ENCODE measurements around the gene DICER1. TPM values are rescaled to one million over a fixed set of nuclear protein-coding genes. Genes with fewer than 3 reads are reported as not detected.
A peak's percentile ranks its signal among the peaks of the same experiment; 100 is the strongest.

Gene DICER1
- total and polyA plus RNA-seq, 2 experiments from 2014 or later = 21.4 to 59.2 TPM

GRCh38 chr14:95156161-95157047 lies 925 bp downstream of the DICER1 start:
- H3K27ac ChIP-seq (ENCODE audit: low read depth) = no peak overlapping the region
- Mint-ChIP-seq H3K9me3 (no peaks in the 10 kb centered on the region), H3K4me1 (peaks cover 40% of the 10 kb centered on the region), H3K27ac (no peak overlapping the region), H3K4me3 (peak overlapping the region; percentile 87), H3K27me3 (ENCODE audit: insufficient read depth, low read depth, poor library complexity) (peaks cover 3% of the 10 kb centered on the region), H3K36me3 (ENCODE audit: low read depth) (no peaks in the 10 kb centered on the region; the same call in 2 of the 3 replicates)
- H3K4me1 ChIP-seq (ENCODE audit: insufficient read depth) = peaks cover 31% of the 10 kb centered on the region
- TF ChIP-seq POLR2AphosphoS5 (IDR thresholded peaks at IDR 0.05; ENCODE audit: low read depth) (no peak; the same call in 1 of the 2 replicates), CREB1 (CRISPR knock-in tag; IDR thresholded peaks at IDR 0.05; ENCODE audit: low read depth) (no peak), NANOG (IDR thresholded peaks at IDR 0.05; ENCODE audit: borderline replicate concordance) (no peak)
- H3K4me2 ChIP-seq = peak overlapping the region; percentile 95
- peaks cover 54% of the 10 kb centered on the region for H3K79me2 ChIP-seq (replicated peaks; ENCODE audit: insufficient read depth)
- no peaks in the 10 kb centered on the region; the same call in 1 of the 2 replicates for H4K20me1 ChIP-seq (replicated peaks; ENCODE audit: insufficient read depth)
- H3F3A ChIP-seq (replicated peaks; ENCODE audit: low read depth) = no peaks in the 10 kb centered on the region
- no peaks in the 10 kb centered on the region for H3K36me3 ChIP-seq (ENCODE audit: insufficient read depth)
- peak overlapping the region; percentile 86 for H2AFZ ChIP-seq
- DNase-seq (ENCODE audit: low spot score) (no peak), ATAC-seq (peak; percentile 9)
- H3K4me3 ChIP-seq = peak overlapping the region; percentile 76
- H3K9me2 ChIP-seq (ENCODE audit: insufficient read depth) = 0 out of 2 replicates have a peak, but pooled peaks cover under 1% of the 10 kb centered on the region
- H3K27me3 ChIP-seq (ENCODE audit: insufficient read depth) = no peaks in the 10 kb centered on the region

DNA sequence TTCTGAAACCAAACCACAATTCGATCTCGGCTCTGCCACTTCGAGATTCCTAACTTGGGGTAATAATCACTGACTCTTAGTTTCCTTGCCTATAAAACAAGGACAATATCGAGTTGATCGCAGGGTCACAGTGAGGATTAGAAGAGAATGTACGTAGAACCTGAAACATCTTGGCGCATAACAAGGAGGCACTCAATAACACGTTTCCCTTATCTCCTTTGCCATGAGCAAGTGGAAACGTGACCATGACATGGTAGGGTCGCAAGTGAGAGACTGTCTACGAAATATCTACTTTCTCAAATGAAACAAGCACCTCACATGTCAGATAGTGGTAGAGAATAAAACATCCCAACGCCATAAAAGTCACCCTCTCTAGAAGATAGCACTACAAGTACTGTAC lies 2.3 kb downstream of the DICER1 start:
- Histone ChIP-seq H3K4me1 (ENCODE audit: insufficient read depth) (peaks cover 32% of the 10 kb centered on the region), H4K20me1 (replicated peaks; ENCODE audit: insufficient read depth) (no peaks in the 10 kb centered on the region; the same call in 1 of the 2 replicates), H3K36me3 (ENCODE audit: insufficient read depth) (no peaks in the 10 kb centered on the region), H2AFZ (no peak overlapping the region), H3K9me2 (ENCODE audit: insufficient read depth) (no peaks in the 10 kb centered on the region), H3K79me2 (replicated peaks; ENCODE audit: insufficient read depth) (peaks cover 67% of the 10 kb centered on the region), H3F3A (replicated peaks; ENCODE audit: low read depth) (no peaks in the 10 kb centered on the region), H3K27me3 (ENCODE audit: insufficient read depth) (no peaks in the 10 kb centered on the region), H3K27ac (ENCODE audit: low read depth) (no peak overlapping the region), H3K4me2 (peak overlapping the region; percentile 95), H3K4me3 (peak overlapping the region; percentile 76; the same call in 1 of the 2 replicates)
- no peak for DNase-seq (ENCODE audit: low spot score)
- Mint-ChIP-seq H3K36me3 (ENCODE audit: low read depth) (no peaks in the 10 kb centered on the region; the same call in 2 of the 3 replicates), H3K27ac (no peak overlapping the region), H3K9me3 (no peaks in the 10 kb centered on the region), H3K4me3 (peak overlapping the region; percentile 87), H3K4me1 (peaks cover 43% of the 10 kb centered on the region), H3K27me3 (ENCODE audit: insufficient read depth, low read depth, poor library complexity) (peaks cover 3% of the 10 kb centered on the region)
- ATAC-seq = no peak
- no peak for TF ChIP-seq CREB1 (CRISPR knock-in tag; IDR thresholded peaks at IDR 0.05; ENCODE audit: low read depth)
- TF ChIP-seq JUNB (IDR thresholded peaks at IDR 0.05; ENCODE audit: unreplicated experiment) = no peak

- Histone ChIP-seq H4K20me1 (replicated peaks; ENCODE audit: insufficient read depth) (no peaks in the 10 kb centered on the region; the same call in 1 of the 2 replicates), H3K36me3 (ENCODE audit: insufficient read depth) (no peaks in the 10 kb centered on the region), H3K4me2 (no peak overlapping the region), H3K4me3 (no peak overlapping the region), H2AFZ (no peak overlapping the region), H3K4me1 (ENCODE audit: insufficient read depth) (peaks cover 37% of the 10 kb centered on the region), H3K27me3 (ENCODE audit: insufficient read depth) (no peaks in the 10 kb centered on the region), H3K9me2 (ENCODE audit: insufficient read depth) (no peaks in the 10 kb centered on the region), H3K27ac (ENCODE audit: low read depth) (no peak overlapping the region), H3K79me2 (replicated peaks; ENCODE audit: insufficient read depth) (peaks cover 78% of the 10 kb centered on the region), H3F3A (replicated peaks; ENCODE audit: low read depth) (no peaks in the 10 kb centered on the region)
- Mint-ChIP-seq H3K4me3 (no peak overlapping the region), H3K27me3 (ENCODE audit: insufficient read depth, low read depth, poor library complexity) (peaks cover 3% of the 10 kb centered on the region), H3K4me1 (peaks cover 53% of the 10 kb centered on the region), H3K9me3 (no peaks in the 10 kb centered on the region), H3K27ac (no peak overlapping the region), H3K36me3 (ENCODE audit: low read depth) (no peaks in the 10 kb centered on the region; the same call in 2 of the 3 replicates)
- DNase-seq (ENCODE audit: low spot score) (no peak), ATAC-seq (no peak)
- TF ChIP-seq ZNF331 (CRISPR knock-in tag; IDR thresholded peaks at IDR 0.05; ENCODE audit: low read depth) = no peak
- TF ChIP-seq, protein P1, sequence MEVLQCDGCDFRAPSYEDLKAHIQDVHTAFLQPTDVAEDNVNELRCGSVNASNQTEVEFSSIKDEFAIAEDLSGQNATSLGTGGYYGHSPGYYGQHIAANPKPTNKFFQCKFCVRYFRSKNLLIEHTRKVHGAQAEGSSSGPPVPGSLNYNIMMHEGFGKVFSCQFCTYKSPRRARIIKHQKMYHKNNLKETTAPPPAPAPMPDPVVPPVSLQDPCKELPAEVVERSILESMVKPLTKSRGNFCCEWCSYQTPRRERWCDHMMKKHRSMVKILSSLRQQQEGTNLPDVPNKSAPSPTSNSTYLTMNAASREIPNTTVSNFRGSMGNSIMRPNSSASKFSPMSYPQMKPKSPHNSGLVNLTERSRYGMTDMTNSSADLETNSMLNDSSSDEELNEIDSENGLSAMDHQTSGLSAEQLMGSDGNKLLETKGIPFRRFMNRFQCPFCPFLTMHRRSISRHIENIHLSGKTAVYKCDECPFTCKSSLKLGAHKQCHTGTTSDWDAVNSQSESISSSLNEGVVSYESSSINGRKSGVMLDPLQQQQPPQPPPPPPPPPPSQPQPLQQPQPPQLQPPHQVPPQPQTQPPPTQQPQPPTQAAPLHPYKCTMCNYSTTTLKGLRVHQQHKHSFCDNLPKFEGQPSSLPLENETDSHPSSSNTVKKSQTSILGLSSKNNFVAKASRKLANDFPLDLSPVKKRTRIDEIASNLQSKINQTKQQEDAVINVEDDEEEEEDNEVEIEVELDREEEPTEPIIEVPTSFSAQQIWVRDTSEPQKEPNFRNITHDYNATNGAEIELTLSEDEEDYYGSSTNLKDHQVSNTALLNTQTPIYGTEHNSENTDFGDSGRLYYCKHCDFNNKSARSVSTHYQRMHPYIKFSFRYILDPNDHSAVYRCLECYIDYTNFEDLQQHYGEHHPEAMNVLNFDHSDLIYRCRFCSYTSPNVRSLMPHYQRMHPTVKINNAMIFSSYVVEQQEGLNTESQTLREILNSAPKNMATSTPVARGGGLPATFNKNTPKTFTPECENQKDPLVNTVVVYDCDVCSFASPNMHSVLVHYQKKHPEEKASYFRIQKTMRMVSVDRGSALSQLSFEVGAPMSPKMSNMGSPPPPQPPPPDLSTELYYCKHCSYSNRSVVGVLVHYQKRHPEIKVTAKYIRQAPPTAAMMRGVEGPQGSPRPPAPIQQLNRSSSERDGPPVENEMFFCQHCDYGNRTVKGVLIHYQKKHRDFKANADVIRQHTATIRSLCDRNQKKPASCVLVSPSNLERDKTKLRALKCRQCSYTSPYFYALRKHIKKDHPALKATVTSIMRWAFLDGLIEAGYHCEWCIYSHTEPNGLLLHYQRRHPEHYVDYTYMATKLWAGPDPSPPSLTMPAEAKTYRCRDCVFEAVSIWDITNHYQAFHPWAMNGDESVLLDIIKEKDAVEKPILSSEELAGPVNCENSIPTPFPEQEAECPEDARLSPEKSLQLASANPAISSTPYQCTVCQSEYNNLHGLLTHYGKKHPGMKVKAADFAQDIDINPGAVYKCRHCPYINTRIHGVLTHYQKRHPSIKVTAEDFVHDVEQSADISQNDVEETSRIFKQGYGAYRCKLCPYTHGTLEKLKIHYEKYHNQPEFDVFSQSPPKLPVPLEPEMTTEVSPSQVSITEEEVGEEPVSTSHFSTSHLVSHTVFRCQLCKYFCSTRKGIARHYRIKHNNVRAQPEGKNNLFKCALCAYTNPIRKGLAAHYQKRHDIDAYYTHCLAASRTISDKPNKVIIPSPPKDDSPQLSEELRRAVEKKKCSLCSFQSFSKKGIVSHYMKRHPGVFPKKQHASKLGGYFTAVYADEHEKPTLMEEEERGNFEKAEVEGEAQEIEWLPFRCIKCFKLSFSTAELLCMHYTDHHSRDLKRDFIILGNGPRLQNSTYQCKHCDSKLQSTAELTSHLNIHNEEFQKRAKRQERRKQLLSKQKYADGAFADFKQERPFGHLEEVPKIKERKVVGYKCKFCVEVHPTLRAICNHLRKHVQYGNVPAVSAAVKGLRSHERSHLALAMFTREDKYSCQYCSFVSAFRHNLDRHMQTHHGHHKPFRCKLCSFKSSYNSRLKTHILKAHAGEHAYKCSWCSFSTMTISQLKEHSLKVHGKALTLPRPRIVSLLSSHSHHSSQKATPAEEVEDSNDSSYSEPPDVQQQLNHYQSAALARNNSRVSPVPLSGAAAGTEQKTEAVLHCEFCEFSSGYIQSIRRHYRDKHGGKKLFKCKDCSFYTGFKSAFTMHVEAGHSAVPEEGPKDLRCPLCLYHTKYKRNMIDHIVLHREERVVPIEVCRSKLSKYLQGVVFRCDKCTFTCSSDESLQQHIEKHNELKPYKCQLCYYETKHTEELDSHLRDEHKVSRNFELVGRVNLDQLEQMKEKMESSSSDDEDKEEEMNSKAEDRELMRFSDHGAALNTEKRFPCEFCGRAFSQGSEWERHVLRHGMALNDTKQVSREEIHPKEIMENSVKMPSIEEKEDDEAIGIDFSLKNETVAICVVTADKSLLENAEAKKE (CRISPR knock-in tag; IDR thresholded peaks at IDR 0.05) = no peak
- no peak for TF ChIP-seq CREB1 (CRISPR knock-in tag; IDR thresholded peaks at IDR 0.05; ENCODE audit: low read depth)
Measured at GRCh38 chr14:95153866-95154265, 3.5 kb downstream of the DICER1 start.
